ENCODE measurements around the gene SORCS2.

Gene SORCS2

DNA sequence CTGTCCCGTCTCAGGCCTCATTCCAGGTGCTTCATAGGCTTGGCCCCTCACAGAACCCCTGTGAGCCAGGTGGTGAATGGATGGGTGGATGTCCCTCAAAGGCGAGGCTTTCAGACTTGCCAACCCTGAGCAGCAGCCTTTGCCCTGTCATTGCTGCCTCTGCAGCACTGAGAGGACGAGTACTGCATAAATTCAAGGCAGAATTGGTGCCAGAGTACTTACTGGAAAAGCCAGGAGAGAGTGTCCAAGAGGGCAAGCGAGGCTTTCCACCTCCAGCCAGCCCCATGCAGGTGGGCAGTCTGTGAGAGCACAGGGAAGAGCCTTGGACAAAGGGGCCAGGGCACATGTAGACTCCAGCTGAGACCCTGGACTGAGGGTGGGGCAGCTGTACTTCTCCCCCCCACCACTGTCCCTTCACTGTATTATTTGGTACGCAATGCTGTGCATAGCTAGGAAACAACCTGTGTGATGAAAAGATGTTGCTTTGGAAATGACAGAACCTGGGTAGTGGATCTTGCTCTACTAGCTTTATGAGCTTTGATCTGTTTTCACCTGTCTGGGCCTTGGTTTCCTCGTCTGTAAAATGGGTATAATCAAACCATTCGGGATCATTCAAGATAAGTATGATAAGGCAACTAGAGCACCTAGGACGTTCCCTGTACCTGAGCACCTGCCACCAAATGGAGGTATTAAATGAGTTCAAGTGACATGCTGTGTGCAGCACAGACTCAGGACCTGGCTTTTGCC lies 467.3 kb downstream of the SORCS2 start:
- no peak for DNase-seq (ENCODE audit: extremely low spot score)
- TF ChIP-seq, protein P1, sequence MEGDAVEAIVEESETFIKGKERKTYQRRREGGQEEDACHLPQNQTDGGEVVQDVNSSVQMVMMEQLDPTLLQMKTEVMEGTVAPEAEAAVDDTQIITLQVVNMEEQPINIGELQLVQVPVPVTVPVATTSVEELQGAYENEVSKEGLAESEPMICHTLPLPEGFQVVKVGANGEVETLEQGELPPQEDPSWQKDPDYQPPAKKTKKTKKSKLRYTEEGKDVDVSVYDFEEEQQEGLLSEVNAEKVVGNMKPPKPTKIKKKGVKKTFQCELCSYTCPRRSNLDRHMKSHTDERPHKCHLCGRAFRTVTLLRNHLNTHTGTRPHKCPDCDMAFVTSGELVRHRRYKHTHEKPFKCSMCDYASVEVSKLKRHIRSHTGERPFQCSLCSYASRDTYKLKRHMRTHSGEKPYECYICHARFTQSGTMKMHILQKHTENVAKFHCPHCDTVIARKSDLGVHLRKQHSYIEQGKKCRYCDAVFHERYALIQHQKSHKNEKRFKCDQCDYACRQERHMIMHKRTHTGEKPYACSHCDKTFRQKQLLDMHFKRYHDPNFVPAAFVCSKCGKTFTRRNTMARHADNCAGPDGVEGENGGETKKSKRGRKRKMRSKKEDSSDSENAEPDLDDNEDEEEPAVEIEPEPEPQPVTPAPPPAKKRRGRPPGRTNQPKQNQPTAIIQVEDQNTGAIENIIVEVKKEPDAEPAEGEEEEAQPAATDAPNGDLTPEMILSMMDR (IDR thresholded peaks at IDR 0.05; ENCODE audit: control extremely low read depth, extremely low read depth, low read depth, missing control alignments): no peak
- CTCF ChIA-PET: interaction anchor here (1.2 kb wide), 1 partner anchor 9 kb away, joined by 4 read pairs; no protein-coding TSS in a partner anchor
- POLR2A ChIA-PET: no interaction called here

DNA sequence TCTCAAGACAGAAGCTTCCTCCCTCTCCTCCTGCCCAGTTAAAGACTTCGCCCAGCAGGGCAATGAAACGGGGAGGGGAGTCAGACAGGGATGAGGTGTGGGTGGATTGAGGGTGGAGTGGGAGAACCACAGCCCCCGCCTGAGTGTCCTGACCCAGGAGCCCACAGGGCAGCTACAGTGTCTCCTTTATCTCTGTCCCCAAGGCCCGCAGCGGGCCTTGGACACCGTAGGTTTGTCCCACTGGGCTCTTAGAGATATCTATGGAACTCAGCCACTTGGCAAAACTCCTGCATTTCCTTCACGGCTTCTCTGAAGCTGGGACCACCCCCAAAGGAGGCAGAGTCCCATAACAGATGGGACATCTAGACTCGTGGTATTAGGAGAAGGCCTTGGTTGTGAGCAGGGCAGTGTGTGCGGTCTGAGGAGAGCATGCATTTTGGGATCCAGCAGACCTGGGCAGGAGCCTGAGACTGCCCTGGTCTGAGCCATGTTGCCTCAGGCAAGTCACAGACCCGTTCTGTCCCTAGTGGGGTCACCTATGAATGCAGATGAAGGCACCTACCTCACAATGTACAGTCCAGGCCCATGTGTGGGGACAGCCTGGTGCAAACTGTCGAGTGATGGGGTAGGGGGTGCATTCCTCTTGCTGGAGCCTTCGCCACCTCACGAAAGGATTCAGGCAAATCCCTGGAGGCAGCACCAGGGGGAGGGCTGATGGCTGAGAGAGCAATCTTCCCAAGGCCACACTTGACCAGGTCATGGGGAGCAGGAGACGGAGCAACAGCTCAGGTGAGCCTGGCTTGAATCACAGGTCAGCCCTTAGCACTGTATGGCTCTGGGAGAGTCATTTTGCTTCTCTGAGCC lies 468.1 kb downstream of the SORCS2 start:
- CTCF ChIA-PET: interaction anchor here (1.2 kb wide), 1 partner anchor 9 kb away, joined by 4 read pairs; no protein-coding TSS in a partner anchor
- no peak for DNase-seq (ENCODE audit: extremely low spot score)
- POLR2A ChIA-PET: no interaction called here
- TF ChIP-seq, protein P1 (IDR thresholded peaks at IDR 0.05; ENCODE audit: control extremely low read depth, extremely low read depth, low read depth, missing control alignments): no peak

DNA sequence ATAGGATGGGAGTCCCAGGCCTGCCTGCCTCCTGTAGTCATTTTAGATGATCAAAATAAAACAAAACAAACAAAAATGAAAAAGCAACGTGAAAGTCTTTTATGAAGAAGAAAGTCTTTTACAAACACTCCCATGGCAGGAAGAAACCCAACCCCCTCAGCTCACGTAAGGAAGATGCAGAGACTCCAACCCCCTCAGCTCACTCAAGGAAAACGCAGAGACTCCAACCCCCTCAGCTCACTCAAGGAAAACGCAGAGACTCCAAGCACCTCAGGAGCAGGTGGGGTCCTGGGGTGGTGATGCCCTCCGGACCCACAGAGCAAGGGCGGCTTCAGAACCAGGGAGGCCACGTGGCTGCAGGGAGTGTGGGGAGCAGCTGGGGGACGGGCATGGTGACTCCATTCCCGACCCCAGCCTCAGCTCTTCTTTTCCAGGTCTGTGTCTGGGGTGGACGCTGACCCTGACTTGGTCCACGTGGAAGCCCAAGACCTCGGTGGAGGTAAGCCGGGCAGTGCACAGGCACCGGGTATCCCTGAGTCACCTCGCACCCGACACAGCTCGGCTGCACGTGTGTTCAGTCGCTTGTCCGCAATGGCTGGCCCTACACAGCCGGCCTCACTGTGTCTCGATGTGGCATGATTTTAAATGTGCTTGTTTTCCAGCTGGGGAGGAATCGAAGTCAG lies 468.9 kb downstream of the SORCS2 start:
- ChIA-PET POLR2A (no interaction called here), CTCF (no interaction called here)
- no peak for DNase-seq (ENCODE audit: extremely low spot score)
- TF ChIP-seq, protein P1 (IDR thresholded peaks at IDR 0.05; ENCODE audit: control extremely low read depth, extremely low read depth, low read depth, missing control alignments): no peak

DNA sequence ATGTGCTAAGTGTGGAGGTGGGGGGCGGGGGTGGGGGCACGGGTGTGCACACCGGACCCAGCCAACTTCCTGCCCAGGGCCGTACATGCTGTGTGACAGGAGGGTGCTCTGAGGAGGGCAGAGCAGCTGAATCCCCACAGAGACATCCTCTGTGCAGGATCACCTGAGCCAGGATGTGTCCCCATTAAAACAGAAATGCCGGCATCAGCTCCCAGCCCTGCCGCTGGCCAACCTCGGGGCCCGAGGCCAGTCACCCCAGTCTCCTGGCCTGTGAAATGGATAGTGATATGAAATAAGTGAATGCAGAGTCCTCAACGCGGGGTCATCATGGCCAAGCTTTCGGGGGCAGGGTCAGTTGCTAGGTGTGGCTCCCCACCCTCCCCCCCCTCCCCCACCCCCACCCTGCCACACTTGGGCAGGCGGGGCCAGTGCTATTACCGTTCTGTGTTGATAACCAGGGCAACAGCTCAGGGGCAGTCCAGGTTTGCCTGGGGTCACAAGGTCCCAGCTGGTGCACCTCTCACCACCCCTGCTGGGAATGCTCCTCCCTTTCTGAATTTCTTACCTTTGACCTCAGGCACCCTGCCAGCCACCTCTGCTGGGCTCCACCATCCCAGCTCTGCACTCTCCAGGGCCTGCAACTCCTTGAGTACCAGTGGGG lies 469.6 kb downstream of the SORCS2 start:
- DNase-seq (ENCODE audit: extremely low spot score): no peak
- POLR2A ChIA-PET: no interaction called here
- CTCF ChIA-PET: no interaction called here
- TF ChIP-seq, protein P1 (IDR thresholded peaks at IDR 0.05; ENCODE audit: control extremely low read depth, extremely low read depth, low read depth, missing control alignments): no peak

DNA sequence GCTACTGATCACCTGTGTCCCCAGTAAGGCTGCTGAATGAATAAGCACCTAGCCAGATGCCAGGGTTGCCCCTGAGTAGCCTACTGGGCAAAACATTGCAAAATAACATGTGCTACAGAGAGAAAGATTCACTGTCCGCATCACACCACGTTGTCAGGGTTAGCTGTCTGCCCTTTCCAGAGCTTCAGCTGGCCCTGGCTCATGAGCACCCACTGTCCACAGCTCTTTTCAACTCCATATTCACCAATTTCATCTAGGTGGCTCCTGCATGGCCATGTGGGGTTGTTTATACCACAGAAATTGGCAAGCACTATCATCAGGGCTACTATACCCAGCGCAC lies 470.1 kb downstream of the SORCS2 start:
- TF ChIP-seq, protein P1 (IDR thresholded peaks at IDR 0.05; ENCODE audit: control extremely low read depth, extremely low read depth, low read depth, missing control alignments): no peak
- POLR2A ChIA-PET: no interaction called here
- CTCF ChIA-PET: no interaction called here
- DNase-seq (ENCODE audit: extremely low spot score): no peak

DNA sequence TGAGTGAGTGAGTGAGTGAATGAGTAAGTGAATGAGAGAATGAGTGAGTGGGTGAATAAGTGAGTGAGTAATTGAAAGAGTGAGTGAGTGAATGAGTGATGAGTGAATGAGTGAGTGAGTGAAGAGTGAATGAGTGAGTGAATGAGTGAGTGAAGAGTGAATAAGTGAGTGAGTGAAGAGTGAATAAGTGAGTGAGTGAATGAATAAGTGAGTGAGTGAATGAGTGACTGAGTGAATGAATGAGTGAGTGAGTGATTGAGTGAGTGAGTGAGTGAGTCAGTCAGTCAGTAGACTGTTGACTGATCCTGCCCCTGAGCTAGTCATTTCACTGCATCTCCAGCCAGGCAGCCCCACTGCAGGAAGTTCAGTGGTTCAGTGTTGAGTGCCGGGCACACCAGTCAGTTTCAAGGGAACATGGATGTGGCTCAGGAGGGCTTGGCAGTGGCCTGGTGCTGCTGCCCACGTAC lies 470.8 kb downstream of the SORCS2 start:
- POLR2A ChIA-PET: no interaction called here
- no peak for DNase-seq (ENCODE audit: extremely low spot score)
- TF ChIP-seq, protein P1 (IDR thresholded peaks at IDR 0.05; ENCODE audit: control extremely low read depth, extremely low read depth, low read depth, missing control alignments): no peak
- CTCF ChIA-PET: no interaction called here

All from GM10248 (cell line).